GM12892 (cell line): ENCODE data around the gene FUBP3.
"Not testable (repeated sequence)": the region's sequence is repeated elsewhere in the genome, so short reads cannot be mapped to it uniquely, and the experiment has no call there.

Experiments
- DNase-seq: peaks from one replicate; pipeline ENCODE4 v3.0.0; 2011; ENCODE audit not compliant: insufficient read length
- FAIRE-seq: peaks from 2 replicates; lab custom pipeline; 2011; peaks lifted over from hg19 to GRCh38; lab: Jason Lieb, UNC
- POLR2A ChIP-seq: IDR thresholded peaks from 2 replicates; pipeline ENCODE4 v1.6.1; 2011; ENCODE audit warnings: low read depth, low read length, control low read depth
- POLR2AphosphoS5 ChIP-seq: IDR thresholded peaks from 2 replicates; pipeline ENCODE4 v1.6.1; 2011; ENCODE audit warnings: low read depth, low read length, control low read depth
- TAF1 ChIP-seq: IDR thresholded peaks from 2 replicates; pipeline ENCODE4 v1.6.1; 2011; ENCODE audit warnings: low read depth, mild to moderate bottlenecking, control low read depth, low read length, borderline replicate concordance

The FUBP3 gene

DNA sequence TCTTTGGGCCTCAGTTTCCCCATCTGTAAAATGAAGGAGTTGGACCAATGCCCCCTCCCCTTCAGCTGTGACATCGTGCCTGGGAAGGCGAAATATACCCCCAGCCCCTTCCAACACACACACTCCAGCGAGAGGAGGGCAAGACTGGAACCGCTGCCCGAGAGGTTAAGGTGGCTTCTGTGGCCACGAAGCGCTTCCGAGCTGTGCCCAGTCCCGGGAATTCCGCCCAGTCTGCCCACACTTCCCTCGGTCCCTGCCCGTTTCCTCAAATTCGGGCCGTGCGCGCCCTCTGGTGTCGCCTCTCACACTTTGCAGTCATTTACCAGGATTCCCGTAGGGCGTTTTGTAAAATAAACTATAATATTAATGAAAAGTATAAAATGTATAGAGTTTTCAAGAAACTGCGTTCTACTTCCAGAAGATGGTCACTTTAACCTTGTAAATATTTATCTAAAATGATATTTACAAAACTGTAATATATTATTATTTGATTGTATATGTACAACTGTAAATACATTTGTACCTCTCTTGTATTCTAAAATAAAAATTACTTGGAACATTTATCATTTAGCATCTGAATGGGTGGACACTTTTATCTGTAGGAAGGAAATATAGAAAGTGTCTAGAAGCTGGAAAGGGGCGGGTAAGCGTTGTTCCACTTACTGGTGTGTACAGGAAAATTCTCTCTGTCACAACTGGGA, 103.2 kb downstream of the FUBP3 start:
- peak; percentile 67 for FAIRE-seq

DNA sequence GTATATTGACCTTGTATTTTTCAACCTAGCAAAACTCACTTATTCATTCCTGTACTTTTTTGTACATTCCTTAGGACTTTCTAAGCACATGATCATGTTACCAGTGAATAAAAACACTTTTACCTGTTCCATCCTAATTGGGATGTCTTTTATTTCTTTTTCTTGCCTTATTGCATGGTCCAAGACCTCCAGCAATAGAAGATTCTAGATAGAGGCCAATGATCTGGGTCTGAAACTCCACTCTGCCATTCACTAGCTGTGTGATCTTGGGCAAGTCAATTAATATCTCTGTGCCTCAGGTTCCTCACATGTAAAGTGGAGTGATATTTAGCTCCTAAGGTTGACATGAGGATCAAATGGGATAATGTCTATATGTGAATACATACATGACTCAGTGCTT, 105.7 kb downstream of the FUBP3 start:
- FAIRE-seq (no peak), DNase-seq (no peak)
- no peak for TF ChIP-seq POLR2AphosphoS5
- no peak for TF ChIP-seq POLR2A

More for the DNA sequence above, 103.2 kb downstream of the FUBP3 start:
- TF ChIP-seq TAF1 = no peak
- TF ChIP-seq POLR2A = no peak
- no peak for TF ChIP-seq POLR2AphosphoS5
- DNase-seq = peak; percentile 58

- not testable (repeated sequence) for FAIRE-seq, DNase-seq
These were observed 106.6 kb downstream of the FUBP3 start for GRCh38 chr9:130685945-130686344.

GRCh38 chr9:130687615-130688014, 108.2 kb downstream of the FUBP3 start:
- TF ChIP-seq POLR2AphosphoS5 (no peak), TAF1 (no peak), POLR2A (no peak)
- DNase-seq (no peak), FAIRE-seq (no peak)
